ENCODE data around the gene RCOR3. TPM values are rescaled to one million over a fixed set of nuclear protein-coding genes. Genes with fewer than 3 reads are reported as not detected.

The RCOR3 gene
- total RNA-seq, 1 experiment from 2014 or later, result 70.3 TPM

DNA sequence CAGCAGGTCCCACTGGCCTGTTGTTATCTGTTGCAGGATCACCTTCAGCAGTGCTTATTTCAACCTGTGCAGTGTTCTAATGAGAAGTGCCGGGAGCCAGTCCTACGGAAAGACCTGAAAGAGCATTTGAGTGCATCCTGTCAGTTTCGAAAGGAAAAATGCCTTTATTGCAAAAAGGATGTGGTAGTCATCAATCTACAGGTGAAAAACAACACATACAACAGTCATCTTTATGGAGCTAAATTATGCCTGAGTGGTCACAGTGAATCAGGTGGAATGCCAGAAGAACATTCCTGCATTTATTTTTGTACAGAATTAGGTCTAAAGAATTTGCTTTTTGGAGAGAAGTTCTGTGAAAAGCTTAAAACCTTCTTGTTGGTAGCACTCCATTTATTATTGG, 100.7 kb downstream of the RCOR3 start:
- CTCF ChIA-PET, result interaction anchor here (0.6 to 6.9 kb wide), 5 partner anchors 11 to 276 kb away, joined by 3 to 65 read pairs (median 3); no protein-coding TSS in a partner anchor
- intact Hi-C loops (cut with micrococcal nuclease), result no loop called here
- Mint-ChIP-seq H3K4me3 (ENCODE audit: unreplicated experiment) (peak overlapping the region; percentile 28), H3K27ac (ENCODE audit: low read depth, unreplicated experiment) (peak overlapping the region; percentile 70), H3K36me3 (ENCODE audit: insufficient read depth, unreplicated experiment) (peaks cover 4% of the 10 kb centered on the region), H3K9me3 (ENCODE audit: unreplicated experiment) (no peaks in the 10 kb centered on the region), H3K4me1 (ENCODE audit: insufficient read depth, unreplicated experiment) (peaks cover 34% of the 10 kb centered on the region), H3K27me3 (ENCODE audit: insufficient read depth, unreplicated experiment) (no peaks in the 10 kb centered on the region)
- BruUV-seq (replicated peaks), result no TSS peak
- no peak for TF ChIP-seq CTCF (IDR thresholded peaks at IDR 0.05; ENCODE audit: unreplicated experiment)
- DNase-seq (ENCODE audit: unreplicated experiment), result no peak
- POLR2A ChIA-PET, result interaction anchor here (0.9 to 2.3 kb wide), 10 partner anchors 9 to 102 kb away, joined by 3 to 10 read pairs (median 4); no protein-coding TSS in a partner anchor

DNA sequence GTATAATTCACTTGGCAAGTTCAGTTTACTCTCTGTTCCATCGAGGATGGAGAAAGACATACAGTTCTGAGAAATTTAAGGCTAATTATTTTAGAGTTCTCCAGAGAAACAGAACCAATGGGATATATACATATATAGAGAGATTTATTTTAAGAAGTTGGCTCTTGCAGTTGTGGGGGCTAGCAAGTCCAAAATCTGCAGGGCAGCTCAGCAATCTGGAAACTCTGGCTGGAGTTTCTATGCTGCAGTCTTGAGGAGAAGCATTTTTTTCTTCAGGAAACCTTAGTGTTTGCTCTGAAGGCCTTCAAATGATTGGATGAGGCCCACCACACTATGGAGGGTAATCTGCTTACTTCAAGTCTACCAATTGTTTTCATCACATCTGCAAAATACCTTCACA, 102.0 kb downstream of the RCOR3 start:
- DNase-seq (ENCODE audit: unreplicated experiment), result no peak
- Mint-ChIP-seq H3K36me3 (ENCODE audit: insufficient read depth, unreplicated experiment) (peaks cover 4% of the 10 kb centered on the region), H3K4me3 (ENCODE audit: unreplicated experiment) (no peak overlapping the region), H3K4me1 (ENCODE audit: insufficient read depth, unreplicated experiment) (peaks cover 34% of the 10 kb centered on the region), H3K9me3 (ENCODE audit: unreplicated experiment) (no peaks in the 10 kb centered on the region), H3K27me3 (ENCODE audit: insufficient read depth, unreplicated experiment) (no peaks in the 10 kb centered on the region), H3K27ac (ENCODE audit: low read depth, unreplicated experiment) (no peak overlapping the region)
- intact Hi-C loops (cut with micrococcal nuclease), result no loop called here
- ChIA-PET CTCF (interaction anchor here (0.6 to 2.0 kb wide), 4 partner anchors 11 to 154 kb away, joined by 3 to 6 read pairs (median 4); no protein-coding TSS in a partner anchor), POLR2A (interaction anchor here (1.4 kb wide), 1 partner anchor 20 kb away, joined by 5 read pairs; no protein-coding TSS in a partner anchor)
- no TSS peak for BruUV-seq (replicated peaks)
- TF ChIP-seq CTCF (IDR thresholded peaks at IDR 0.05; ENCODE audit: unreplicated experiment), result no peak

Other genes with a start within 250 kb of the RCOR3 start
- 0.17 and 0.19 TPM in 2 replicates for gene KCNH1, start 125.2 kb upstream of the RCOR3 start, total RNA-seq (2022)
- 16.0 and 17.8 TPM in 2 replicates for gene TRAF5, start 67.5 kb downstream of the RCOR3 start, total RNA-seq (2022)
- gene RD3, start 232.8 kb downstream of the RCOR3 start, total RNA-seq (2022), result not detected in 2 replicates

Measured in MCF 10A (cell line).